Hepatic stellate cell (primary cell): Measurements from ENCODE around the gene FBXL2.
"Not testable (repeated sequence)": the region's sequence is repeated elsewhere in the genome, so short reads cannot be mapped to it uniquely, and the experiment has no call there.

Source experiments
- DNase-seq: peaks from one replicate; pipeline ENCODE4 v3.0.0; 2011; ENCODE audit warnings: low spot score

The FBXL2 gene

GRCh38 chr3:33428734-33429133, 151.5 kb downstream of the FBXL2 start:
- no peak for DNase-seq

DNA sequence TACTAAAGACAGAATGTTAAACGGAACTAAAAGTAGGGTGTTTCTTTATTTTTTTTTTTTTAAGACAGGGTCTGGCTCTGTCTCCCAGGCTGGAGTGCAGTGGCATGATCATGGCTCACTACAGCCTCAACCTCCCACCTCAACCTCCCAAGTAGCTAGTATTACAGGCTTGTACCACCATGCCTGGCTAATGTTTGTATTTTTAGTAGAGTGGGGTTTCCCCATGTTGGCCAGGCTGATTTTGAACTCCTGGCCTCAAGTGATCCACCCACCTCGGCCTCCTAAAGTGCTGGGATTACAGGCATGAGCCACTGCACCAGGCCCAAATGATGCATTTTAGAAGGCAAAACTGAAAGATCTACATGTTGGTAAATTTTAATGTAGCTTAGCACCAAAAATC, 152.1 kb downstream of the FBXL2 start:
- not testable (repeated sequence) for DNase-seq

GRCh38 chr3:33430061-33430460, 152.8 kb downstream of the FBXL2 start:
- no peak for DNase-seq

DNA sequence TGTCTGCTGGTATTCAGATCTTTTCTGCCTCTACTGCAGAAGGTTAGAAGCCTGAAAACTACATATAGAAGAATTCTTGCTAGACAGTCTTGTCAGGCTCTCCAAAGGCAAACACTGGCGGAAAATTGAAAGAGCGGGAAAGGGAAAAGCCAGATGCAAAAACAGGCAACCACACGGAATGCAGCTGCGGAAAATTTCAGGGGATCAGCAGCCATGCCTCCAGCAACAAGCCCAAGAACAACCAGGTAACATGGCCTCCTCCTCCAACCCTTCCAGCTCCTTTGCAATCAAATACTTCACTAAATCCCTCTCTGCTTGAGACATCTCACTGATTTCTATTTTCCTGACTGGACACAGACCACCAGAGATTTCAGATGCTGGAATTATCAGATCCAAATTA, 153.3 kb downstream of the FBXL2 start:
- DNase-seq, result no peak

DNA sequence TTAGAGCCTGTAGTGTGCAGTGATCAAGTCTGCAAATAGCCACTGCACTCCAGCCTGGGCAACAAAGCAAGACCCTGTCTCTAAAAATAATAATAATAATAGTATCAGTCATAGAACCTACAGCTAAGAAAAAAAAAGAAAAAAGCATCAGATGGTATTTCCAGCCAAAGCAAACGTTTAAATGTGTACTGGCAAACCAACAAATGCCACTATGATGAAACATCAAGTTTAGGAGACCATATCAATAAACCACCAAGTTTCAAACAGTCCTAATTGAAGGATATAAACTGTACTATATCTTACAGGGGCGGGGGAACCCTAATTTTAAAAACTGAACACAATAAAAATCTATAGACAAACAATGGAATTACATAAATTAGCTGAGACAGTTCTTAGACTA, 156.6 kb downstream of the FBXL2 start:
- no peak for DNase-seq
